ENCODE data around the gene TRIO. TPM values are rescaled to one million over a fixed set of nuclear protein-coding genes. Genes with fewer than 3 reads are reported as not detected.

TRIO gene
- total RNA-seq, 2 experiments from 2014 or later: 4.1 to 6.5 TPM

GRCh38 chr5:14229734-14230133 is 86.6 kb downstream of the TRIO start:
- no peaks in the 10 kb centered on the region for H3K4me1 Mint-ChIP-seq (ENCODE audit: low read depth)

GRCh38 chr5:14231156-14231555 is 88.0 kb downstream of the TRIO start:
- H3K27ac Mint-ChIP-seq: no peak overlapping the region
- no peaks in the 10 kb centered on the region for H3K9me3 Mint-ChIP-seq
- no peaks in the 10 kb centered on the region for H3K36me3 Mint-ChIP-seq (ENCODE audit: low read depth)
- H3K27me3 Mint-ChIP-seq: peaks cover 8% of the 10 kb centered on the region
- H3K4me3 Mint-ChIP-seq: no peak overlapping the region
- DNase-seq (no peak), ATAC-seq (ENCODE audit: poor library complexity) (no peak)
- ChIA-PET CTCF (no interaction called here), POLR2A (no interaction called here)
- H3K4me1 Mint-ChIP-seq (ENCODE audit: low read depth): no peaks in the 10 kb centered on the region
- H3K36me3 ChIP-seq (ENCODE audit: insufficient read depth, low read length): no peaks in the 10 kb centered on the region
- TF ChIP-seq, protein P1, sequence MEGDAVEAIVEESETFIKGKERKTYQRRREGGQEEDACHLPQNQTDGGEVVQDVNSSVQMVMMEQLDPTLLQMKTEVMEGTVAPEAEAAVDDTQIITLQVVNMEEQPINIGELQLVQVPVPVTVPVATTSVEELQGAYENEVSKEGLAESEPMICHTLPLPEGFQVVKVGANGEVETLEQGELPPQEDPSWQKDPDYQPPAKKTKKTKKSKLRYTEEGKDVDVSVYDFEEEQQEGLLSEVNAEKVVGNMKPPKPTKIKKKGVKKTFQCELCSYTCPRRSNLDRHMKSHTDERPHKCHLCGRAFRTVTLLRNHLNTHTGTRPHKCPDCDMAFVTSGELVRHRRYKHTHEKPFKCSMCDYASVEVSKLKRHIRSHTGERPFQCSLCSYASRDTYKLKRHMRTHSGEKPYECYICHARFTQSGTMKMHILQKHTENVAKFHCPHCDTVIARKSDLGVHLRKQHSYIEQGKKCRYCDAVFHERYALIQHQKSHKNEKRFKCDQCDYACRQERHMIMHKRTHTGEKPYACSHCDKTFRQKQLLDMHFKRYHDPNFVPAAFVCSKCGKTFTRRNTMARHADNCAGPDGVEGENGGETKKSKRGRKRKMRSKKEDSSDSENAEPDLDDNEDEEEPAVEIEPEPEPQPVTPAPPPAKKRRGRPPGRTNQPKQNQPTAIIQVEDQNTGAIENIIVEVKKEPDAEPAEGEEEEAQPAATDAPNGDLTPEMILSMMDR (IDR thresholded peaks at IDR 0.05): no peak
- H3K9me3 ChIP-seq (ENCODE audit: control insufficient read depth in 1 of 2, insufficient read depth in 1 of 2, low read length in 2 of 2): no peaks in the 10 kb centered on the region
- no peaks in the 10 kb centered on the region for H3K27me3 ChIP-seq (ENCODE audit: control insufficient read depth in 1 of 2, insufficient read depth in 2 of 2, low read length in 2 of 2)
- H3K27ac ChIP-seq (ENCODE audit: low read depth in 1 of 2, low read length in 2 of 2): no peak overlapping the region
- H3K4me1 ChIP-seq (ENCODE audit: insufficient read depth, low read length): no peaks in the 10 kb centered on the region
- intact Hi-C loops (cut with DNase I, micrococcal nuclease): no loop called here
- no peak overlapping the region for H3K4me3 ChIP-seq (ENCODE audit: low read length)

More at GRCh38 chr5:14229734-14230133, 86.6 kb downstream of the TRIO start:
- H3K27me3 ChIP-seq (ENCODE audit: control insufficient read depth in 1 of 2, insufficient read depth in 2 of 2, low read length in 2 of 2): no peaks in the 10 kb centered on the region
- Mint-ChIP-seq H3K27me3 (peaks cover 8% of the 10 kb centered on the region), H3K36me3 (ENCODE audit: low read depth) (no peaks in the 10 kb centered on the region), H3K27ac (no peak overlapping the region), H3K4me3 (no peak overlapping the region), H3K9me3 (no peaks in the 10 kb centered on the region)
- ChIA-PET POLR2A (no interaction called here), CTCF (no interaction called here)
- no peaks in the 10 kb centered on the region for H3K9me3 ChIP-seq (ENCODE audit: control insufficient read depth in 1 of 2, insufficient read depth in 1 of 2, low read length in 2 of 2)
- no peaks in the 10 kb centered on the region for H3K36me3 ChIP-seq (ENCODE audit: insufficient read depth, low read length)
- no peak for DNase-seq
- H3K4me3 ChIP-seq (ENCODE audit: low read length): no peak overlapping the region
- TF ChIP-seq, protein P1 (IDR thresholded peaks at IDR 0.05): no peak
- intact Hi-C loops (cut with DNase I, micrococcal nuclease): no loop called here
- H3K4me1 ChIP-seq (ENCODE audit: insufficient read depth, low read length): no peaks in the 10 kb centered on the region
- no peak overlapping the region for H3K27ac ChIP-seq (ENCODE audit: low read depth in 1 of 2, low read length in 2 of 2)
- no peak for ATAC-seq (ENCODE audit: poor library complexity)

DNA sequence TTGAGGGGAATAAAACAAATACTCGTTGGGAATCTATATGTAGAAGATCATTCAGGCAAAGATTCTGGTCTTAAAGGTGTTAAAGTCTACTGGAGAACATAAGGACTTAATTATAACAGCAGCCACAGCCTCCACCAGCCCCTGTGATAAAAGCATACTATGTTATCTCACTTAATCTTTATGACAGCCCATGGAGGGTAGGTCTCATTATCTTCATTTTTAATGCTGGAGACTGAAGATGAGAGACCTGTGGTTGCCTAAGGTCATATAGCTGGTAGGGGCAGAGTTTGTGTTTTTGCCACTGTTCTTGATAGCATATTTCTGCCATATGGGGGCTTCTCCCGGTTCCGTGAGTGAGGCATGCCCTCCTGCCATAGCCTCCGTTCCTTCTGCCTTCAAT is 88.7 kb downstream of the TRIO start:
- H3K9me3 Mint-ChIP-seq: no peaks in the 10 kb centered on the region
- H3K4me3 Mint-ChIP-seq: no peak overlapping the region
- intact Hi-C loops (cut with DNase I, micrococcal nuclease): no loop called here
- peaks cover 8% of the 10 kb centered on the region for H3K27me3 Mint-ChIP-seq
- POLR2A ChIA-PET: no interaction called here
- no peak for DNase-seq
- Histone ChIP-seq H3K4me3 (ENCODE audit: low read length) (no peak overlapping the region), H3K36me3 (ENCODE audit: insufficient read depth, low read length) (no peaks in the 10 kb centered on the region), H3K27me3 (ENCODE audit: control insufficient read depth in 1 of 2, insufficient read depth in 2 of 2, low read length in 2 of 2) (no peaks in the 10 kb centered on the region), H3K27ac (ENCODE audit: low read depth in 1 of 2, low read length in 2 of 2) (no peak overlapping the region), H3K4me1 (ENCODE audit: insufficient read depth, low read length) (no peaks in the 10 kb centered on the region), H3K9me3 (ENCODE audit: control insufficient read depth in 1 of 2, insufficient read depth in 1 of 2, low read length in 2 of 2) (no peaks in the 10 kb centered on the region)
- CTCF ChIA-PET: no interaction called here
- ATAC-seq (ENCODE audit: poor library complexity): no peak
- no peaks in the 10 kb centered on the region for H3K36me3 Mint-ChIP-seq (ENCODE audit: low read depth)
- H3K27ac Mint-ChIP-seq: no peak overlapping the region
- no peaks in the 10 kb centered on the region for H3K4me1 Mint-ChIP-seq (ENCODE audit: low read depth)
- TF ChIP-seq, protein P1 (IDR thresholded peaks at IDR 0.05): no peak
